Glutamatergic neuron (in vitro differentiated cells): Measurements from ENCODE around the gene PSMD2. TPM values are rescaled to one million over a fixed set of nuclear protein-coding genes. Genes with fewer than 3 reads are reported as not detected.

Experiments
- DNase-seq: peaks from one replicate; pipeline ENCODE4 v3.0.0; 2022
- H3K27ac Mint-ChIP-seq: one replicate; pipeline ENCODE4 v1.8.0; 2020; ENCODE audit warnings: mild to moderate bottlenecking, mixed read lengths, inconsistent platforms; ENCODE audit not compliant: unreplicated experiment
- H3K27me3 Mint-ChIP-seq: one replicate; pipeline ENCODE4 v1.8.0; 2020; ENCODE audit warnings: mild to moderate bottlenecking, moderate library complexity, mixed read lengths, inconsistent platforms; ENCODE audit not compliant: unreplicated experiment
- H3K36me3 Mint-ChIP-seq: one replicate; pipeline ENCODE4 v1.8.0; 2020; ENCODE audit warnings: mild to moderate bottlenecking, mixed read lengths, inconsistent platforms; ENCODE audit not compliant: unreplicated experiment
- H3K4me1 Mint-ChIP-seq: one replicate; pipeline ENCODE4 v1.8.0; 2020; ENCODE audit warnings: mild to moderate bottlenecking, low read depth, mixed read lengths, inconsistent platforms; ENCODE audit not compliant: unreplicated experiment
- H3K4me3 Mint-ChIP-seq: one replicate; pipeline ENCODE4 v1.8.0; 2020; ENCODE audit warnings: mild to moderate bottlenecking, mixed read lengths, inconsistent platforms; ENCODE audit not compliant: unreplicated experiment
- H3K9me3 Mint-ChIP-seq: one replicate; pipeline ENCODE4 v1.8.0; 2020; ENCODE audit warnings: mild to moderate bottlenecking, moderate library complexity, mixed read lengths, inconsistent platforms; ENCODE audit not compliant: unreplicated experiment
- CTCF ChIP-seq: fragments of 200-600 bp; sonication (generic); IDR thresholded peaks from one replicate; pipeline ENCODE4 v1.5.0; 2021; ENCODE audit not compliant: partially characterized antibody, unreplicated experiment
- long read RNA-seq: library from polyadenylated mRNA; unstranded; transcript quantifications from one replicate; pipeline ENCODE4 v2.0.0, GENCODE V29; 2020; ENCODE audit not compliant: unreplicated experiment
- total RNA-seq: library from RNA; stranded (reverse); fragmentation: NEBNext Ultra II Directional; extraction: Animal tissue kit (Norgen Biotek cat#: 25700); gene quantifications from one replicate; pipeline ENCODE4 v1.2.1, GENCODE V29; 2021; ENCODE audit not compliant: unreplicated experiment

Gene PSMD2
- 338 TPM for total RNA-seq
- long read RNA-seq, transcript PSMD2-201 (21 exons, 3,449 nt), result major isoform, 160 of 212 reads
- long read RNA-seq, partial matches to known transcripts, result 28 of 212 reads
- long read RNA-seq, other reads (novel, unspliced or antisense), result 23 of 212 reads

- Mint-ChIP-seq H3K4me1 (peaks cover 6% of the 10 kb centered on the region), H3K4me3 (peak within 1 kb of the TSS; percentile 91), H3K27ac (peak within 1 kb of the TSS; percentile 64), H3K36me3 (no peaks in the 10 kb centered on the region), H3K27me3 (peaks cover 4% of the 10 kb centered on the region), H3K9me3 (peaks cover 2% of the 10 kb centered on the region)
- DNase-seq, result peak; percentile 99
- TF ChIP-seq CTCF, result peak; percentile 9
These were observed at the start of gene PSMD2 for GRCh38 chr3:184298759-184299487. Gene PSMD2 (plus strand): TSS chr3:184299241. CDS start chr3:184299267, 26 bp downstream.

GRCh38 chr3:184249412-184250166 is 49.5 kb upstream of the PSMD2 start, which contains the start of gene EEF1AKMT4:
Gene EEF1AKMT4 (plus strand): TSS chr3:184249672. CDS start chr3:184249695, 23 bp downstream.
- TF ChIP-seq CTCF, result no peak
- H3K4me1 Mint-ChIP-seq, result peaks cover 2% of the 10 kb centered on the region
- H3K27ac Mint-ChIP-seq, result peak within 1 kb of the TSS; percentile 98
- H3K36me3 Mint-ChIP-seq, result peaks cover 4% of the 10 kb centered on the region
- peak within 1 kb of the TSS; percentile 94 for H3K4me3 Mint-ChIP-seq
- peaks cover 8% of the 10 kb centered on the region for H3K9me3 Mint-ChIP-seq
- peak; percentile 96 for DNase-seq
- peaks cover 6% of the 10 kb centered on the region for H3K27me3 Mint-ChIP-seq

GRCh38 chr3:184250167-184250828 is 48.7 kb upstream of the PSMD2 start:
- no peak overlapping the region for H3K27ac Mint-ChIP-seq
- H3K9me3 Mint-ChIP-seq, result peaks cover 8% of the 10 kb centered on the region
- H3K4me3 Mint-ChIP-seq, result peak overlapping the region; percentile 94
- peaks cover 2% of the 10 kb centered on the region for H3K4me1 Mint-ChIP-seq
- peak; percentile 87 for DNase-seq
- H3K27me3 Mint-ChIP-seq, result peaks cover 6% of the 10 kb centered on the region
- peak; percentile 90 for TF ChIP-seq CTCF
- no peaks in the 10 kb centered on the region for H3K36me3 Mint-ChIP-seq

GRCh38 chr3:184255291-184256039 is 43.6 kb upstream of the PSMD2 start:
- Mint-ChIP-seq H3K36me3 (peaks cover 5% of the 10 kb centered on the region), H3K27ac (no peak overlapping the region), H3K4me1 (peaks cover 4% of the 10 kb centered on the region), H3K27me3 (peaks cover 19% of the 10 kb centered on the region), H3K9me3 (peaks cover 12% of the 10 kb centered on the region), H3K4me3 (no peak overlapping the region)
- TF ChIP-seq CTCF, result no peak
- DNase-seq, result no peak
